Measurements from ENCODE around the gene YTHDF1. TPM values are rescaled to one million over a fixed set of nuclear protein-coding genes. Genes with fewer than 3 reads are reported as not detected.
"Not testable (repeated sequence)": the region's sequence is repeated elsewhere in the genome, so short reads cannot be mapped to it uniquely, and the experiment has no call there.

The YTHDF1 gene
- total and polyA plus RNA-seq, 2 donors (not counting 1 experiment from before 2014, with no cell fraction given) = 16.3 to 25.9 TPM

- H3K9ac ChIP-seq (ENCODE audit: insufficient read depth, low read length) = no peak overlapping the region
- no peak for DNase-seq (ENCODE audit: low read depth in 2 of 2)
- no peaks in the 10 kb centered on the region for H3K27me3 ChIP-seq (ENCODE audit: control insufficient read depth, insufficient read depth, low read length)
- H3K36me3 ChIP-seq (ENCODE audit: control insufficient read depth, insufficient read depth, low read length) = no peaks in the 10 kb centered on the region
- no peaks in the 10 kb centered on the region for H3K79me2 ChIP-seq (ENCODE audit: control insufficient read depth, insufficient read depth, low read length)
- TF ChIP-seq CTCF (conservative IDR thresholded peaks at IDR 0.05 in 1 of 2, IDR thresholded peaks at IDR 0.05 in 1 of 2; ENCODE audit: low read depth in 1 of 2, low read length in 2 of 2) (no peak), EZH2 (IDR thresholded peaks at IDR 0.05; ENCODE audit: low read length, missing control alignments) (no peak)
- H3K4me1 ChIP-seq (ENCODE audit: control insufficient read depth, extremely low read depth, insufficient read depth, low read length) = no peaks in the 10 kb centered on the region
- no peak overlapping the region for H3K4me2 ChIP-seq (ENCODE audit: extremely low read depth, insufficient read depth, low read length)
- H3K27ac ChIP-seq (ENCODE audit: insufficient read depth, low read length) = no peak overlapping the region
- H3K9me3 ChIP-seq (ENCODE audit: control insufficient read depth, insufficient read depth, low read depth, low read length) = no peaks in the 10 kb centered on the region
- no peaks in the 10 kb centered on the region for H4K20me1 ChIP-seq (ENCODE audit: control insufficient read depth, extremely low read depth, insufficient read depth, low read length)
- no peak overlapping the region for H3K4me3 ChIP-seq (replicated peaks in 1 of 4; ENCODE audit: control extremely low read depth in 1 of 4, insufficient read depth in 1 of 4, low read depth in 3 of 4, low read length in 4 of 4)
- no peak overlapping the region for H2AFZ ChIP-seq (ENCODE audit: low read length)
Measured at GRCh38 chr20:63159826-63160640, 55.9 kb downstream of the YTHDF1 start.

- not testable (repeated sequence) for H3K9ac ChIP-seq (ENCODE audit: insufficient read depth, low read length); H3K27me3 ChIP-seq (ENCODE audit: control insufficient read depth, insufficient read depth, low read length); H3K4me1 ChIP-seq (ENCODE audit: control insufficient read depth, extremely low read depth, insufficient read depth, low read length); H2AFZ ChIP-seq (ENCODE audit: low read length); H3K9me3 ChIP-seq (ENCODE audit: control insufficient read depth, insufficient read depth, low read depth, low read length); H4K20me1 ChIP-seq (ENCODE audit: control insufficient read depth, extremely low read depth, insufficient read depth, low read length); H3K4me3 ChIP-seq (replicated peaks in 1 of 4; ENCODE audit: control extremely low read depth in 1 of 4, insufficient read depth in 1 of 4, low read depth in 3 of 4, low read length in 4 of 4); H3K4me2 ChIP-seq (ENCODE audit: extremely low read depth, insufficient read depth, low read length); H3K36me3 ChIP-seq (ENCODE audit: control insufficient read depth, insufficient read depth, low read length); DNase-seq (ENCODE audit: low read depth in 2 of 2); H3K79me2 ChIP-seq (ENCODE audit: control insufficient read depth, insufficient read depth, low read length); H3K27ac ChIP-seq (ENCODE audit: insufficient read depth, low read length)
Measured at GRCh38 chr20:63159251-63159650, 56.7 kb downstream of the YTHDF1 start.

GRCh38 chr20:63158845-63159244 lies 57.1 kb downstream of the YTHDF1 start:
- DNase-seq (ENCODE audit: low read depth in 2 of 2) = no peak
- H3K4me3 ChIP-seq (replicated peaks in 1 of 4; ENCODE audit: control extremely low read depth in 1 of 4, insufficient read depth in 1 of 4, low read depth in 3 of 4, low read length in 4 of 4) = no peak overlapping the region
- H3K79me2 ChIP-seq (ENCODE audit: control insufficient read depth, insufficient read depth, low read length) = no peaks in the 10 kb centered on the region
- H3K9ac ChIP-seq (ENCODE audit: insufficient read depth, low read length) = no peak overlapping the region
- H4K20me1 ChIP-seq (ENCODE audit: control insufficient read depth, extremely low read depth, insufficient read depth, low read length) = no peaks in the 10 kb centered on the region
- H3K9me3 ChIP-seq (ENCODE audit: control insufficient read depth, insufficient read depth, low read depth, low read length) = no peaks in the 10 kb centered on the region
- no peak overlapping the region for H3K27ac ChIP-seq (ENCODE audit: insufficient read depth, low read length)
- no peaks in the 10 kb centered on the region for H3K36me3 ChIP-seq (ENCODE audit: control insufficient read depth, insufficient read depth, low read length)
- H3K4me1 ChIP-seq (ENCODE audit: control insufficient read depth, extremely low read depth, insufficient read depth, low read length) = no peaks in the 10 kb centered on the region
- H3K4me2 ChIP-seq (ENCODE audit: extremely low read depth, insufficient read depth, low read length) = no peak overlapping the region
- no peak overlapping the region for H2AFZ ChIP-seq (ENCODE audit: low read length)
- H3K27me3 ChIP-seq (ENCODE audit: control insufficient read depth, insufficient read depth, low read length) = no peaks in the 10 kb centered on the region
- TF ChIP-seq CTCF (conservative IDR thresholded peaks at IDR 0.05 in 1 of 2, IDR thresholded peaks at IDR 0.05 in 1 of 2; ENCODE audit: low read depth in 1 of 2, low read length in 2 of 2) (no peak), EZH2 (IDR thresholded peaks at IDR 0.05; ENCODE audit: low read length, missing control alignments) (no peak)

All from fibroblast of lung (primary cell).